SU-DHL-6 (cell line): ENCODE measurements around the gene HERC3.

Source experiments
- EZH2phosphoT487 ChIP-seq: fragments of 200-600 bp; sonication (generic), shearing (Covaris generic); conservative IDR thresholded peaks from 2 replicates; pipeline ENCODE4 v1.6.1; 2018; ENCODE audit warnings: mild to moderate bottlenecking, antibody characterized with exemption, low read length, moderate library complexity, mixed read lengths
- TF ChIP-seq, protein P1 (sequence below): fragments of 200-600 bp; sonication (generic); IDR thresholded peaks from one replicate; pipeline ENCODE4 v1.5.1; 2017; ENCODE audit warnings: antibody characterized with exemption, mild to moderate bottlenecking, low read length, moderate library complexity; ENCODE audit not compliant: insufficient read depth, poor library complexity, severe bottlenecking

DNA sequence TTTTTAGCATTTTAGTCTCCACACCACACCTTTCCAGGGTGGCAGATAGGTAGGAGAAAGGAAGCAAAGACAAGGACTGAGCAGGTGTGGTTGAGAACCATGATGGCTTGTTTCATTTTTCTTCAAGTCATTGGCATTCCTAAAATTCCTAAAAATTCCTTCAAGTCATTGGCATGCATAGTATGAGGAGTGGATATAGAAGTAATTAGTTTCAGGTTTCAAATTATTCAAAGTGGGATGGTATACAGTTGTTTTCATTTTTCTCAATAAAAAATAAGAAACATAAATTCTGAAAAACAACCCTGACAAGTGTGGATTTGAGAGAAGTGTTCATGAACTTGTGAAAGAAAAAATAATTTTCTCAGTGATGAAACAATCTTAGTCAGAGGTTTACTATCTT lies 22.3 kb upstream of the HERC3 start:
- TF ChIP-seq, protein P1, sequence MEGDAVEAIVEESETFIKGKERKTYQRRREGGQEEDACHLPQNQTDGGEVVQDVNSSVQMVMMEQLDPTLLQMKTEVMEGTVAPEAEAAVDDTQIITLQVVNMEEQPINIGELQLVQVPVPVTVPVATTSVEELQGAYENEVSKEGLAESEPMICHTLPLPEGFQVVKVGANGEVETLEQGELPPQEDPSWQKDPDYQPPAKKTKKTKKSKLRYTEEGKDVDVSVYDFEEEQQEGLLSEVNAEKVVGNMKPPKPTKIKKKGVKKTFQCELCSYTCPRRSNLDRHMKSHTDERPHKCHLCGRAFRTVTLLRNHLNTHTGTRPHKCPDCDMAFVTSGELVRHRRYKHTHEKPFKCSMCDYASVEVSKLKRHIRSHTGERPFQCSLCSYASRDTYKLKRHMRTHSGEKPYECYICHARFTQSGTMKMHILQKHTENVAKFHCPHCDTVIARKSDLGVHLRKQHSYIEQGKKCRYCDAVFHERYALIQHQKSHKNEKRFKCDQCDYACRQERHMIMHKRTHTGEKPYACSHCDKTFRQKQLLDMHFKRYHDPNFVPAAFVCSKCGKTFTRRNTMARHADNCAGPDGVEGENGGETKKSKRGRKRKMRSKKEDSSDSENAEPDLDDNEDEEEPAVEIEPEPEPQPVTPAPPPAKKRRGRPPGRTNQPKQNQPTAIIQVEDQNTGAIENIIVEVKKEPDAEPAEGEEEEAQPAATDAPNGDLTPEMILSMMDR: no peak
- TF ChIP-seq EZH2phosphoT487: no peak
